Endothelial cell (in vitro differentiated cells): ENCODE results near the gene LYPD6B. TPM values are rescaled to one million over a fixed set of nuclear protein-coding genes. Genes with fewer than 3 reads are reported as not detected.

Source experiments
- DNase-seq: peaks from one replicate; pipeline ENCODE4 v3.0.0; 2021; ENCODE audit warnings: low spot score
- H3K27ac Mint-ChIP-seq: one replicate; pipeline ENCODE4 v1.8.0; 2021; ENCODE audit warnings: mixed read lengths, inconsistent platforms; ENCODE audit not compliant: unreplicated experiment
- H3K27me3 Mint-ChIP-seq: one replicate; pipeline ENCODE4 v1.8.0; 2021; ENCODE audit warnings: mild to moderate bottlenecking, moderate library complexity, mixed read lengths, inconsistent platforms; ENCODE audit not compliant: unreplicated experiment
- H3K36me3 Mint-ChIP-seq: one replicate; pipeline ENCODE4 v1.8.0; 2021; ENCODE audit warnings: mild to moderate bottlenecking, low read depth, mixed read lengths, inconsistent platforms; ENCODE audit not compliant: unreplicated experiment
- H3K4me1 Mint-ChIP-seq: one replicate; pipeline ENCODE4 v1.8.0; 2021; ENCODE audit warnings: mild to moderate bottlenecking, mixed read lengths, inconsistent platforms; ENCODE audit not compliant: unreplicated experiment
- H3K4me3 Mint-ChIP-seq: one replicate; pipeline ENCODE4 v1.8.0; 2021; ENCODE audit warnings: mild to moderate bottlenecking, mixed read lengths, inconsistent platforms; ENCODE audit not compliant: unreplicated experiment
- H3K9me3 Mint-ChIP-seq: one replicate; pipeline ENCODE4 v1.8.0; 2021; ENCODE audit warnings: mixed read lengths, inconsistent platforms; ENCODE audit not compliant: unreplicated experiment
- CTCF ChIP-seq: fragments of 200-600 bp; sonication (generic); IDR thresholded peaks from one replicate; pipeline ENCODE4 v1.5.0; 2021; ENCODE audit warnings: antibody characterized with exemption; ENCODE audit not compliant: unreplicated experiment
- total RNA-seq: library from RNA; stranded (reverse); fragmentation: NEBNext Ultra II Directional; extraction: Animal tissue kit (Norgen Biotek cat#: 25700); gene quantifications from one replicate; pipeline ENCODE4 v1.2.1, GENCODE V29; 2021; ENCODE audit not compliant: unreplicated experiment

Gene LYPD6B
- total RNA-seq, 1 donor from 2014 or later = 4.8 TPM

- peaks cover 25% of the 10 kb centered on the region for H3K4me1 Mint-ChIP-seq
- H3K27ac Mint-ChIP-seq = no peak overlapping the region
Observed at GRCh38 chr2:149075853-149076252, 37.4 kb downstream of the LYPD6B start.

DNA sequence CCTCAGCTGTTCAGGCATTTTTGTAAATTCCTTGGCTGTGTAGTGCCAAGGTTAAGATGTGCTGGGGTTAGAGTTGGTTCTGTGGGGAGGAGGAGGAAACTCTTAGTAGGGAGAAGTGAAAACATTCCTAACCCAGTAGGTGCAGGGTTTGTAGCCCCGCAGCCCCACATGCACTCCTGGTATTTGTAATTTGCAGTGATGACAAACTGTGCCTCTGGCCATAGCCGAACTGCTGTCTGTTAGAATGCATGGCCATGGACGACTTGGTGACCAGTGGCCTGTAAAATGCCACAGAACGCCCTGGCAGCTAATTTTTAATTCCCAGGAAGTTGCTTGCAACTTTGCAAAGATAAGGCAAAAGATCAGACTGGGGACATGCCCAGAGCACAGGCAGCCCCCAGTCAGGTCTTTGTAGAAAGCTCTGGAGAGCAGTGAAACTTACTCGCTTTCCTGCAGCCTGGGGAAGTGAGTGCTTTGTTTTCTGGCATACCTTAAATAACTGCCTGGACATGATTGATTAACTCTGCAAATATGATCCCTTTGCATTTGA lies 38.4 kb downstream of the LYPD6B start:
- Mint-ChIP-seq H3K4me1 (peaks cover 32% of the 10 kb centered on the region), H3K4me3 (no peak overlapping the region), H3K9me3 (no peaks in the 10 kb centered on the region), H3K27me3 (peaks cover 3% of the 10 kb centered on the region), H3K27ac (no peak overlapping the region), H3K36me3 (no peaks in the 10 kb centered on the region)
- no peak for TF ChIP-seq CTCF
- no peak for DNase-seq

More at GRCh38 chr2:149075853-149076252, 37.4 kb downstream of the LYPD6B start:
- Mint-ChIP-seq H3K4me3 (no peak overlapping the region), H3K27me3 (peaks cover 3% of the 10 kb centered on the region), H3K9me3 (no peaks in the 10 kb centered on the region), H3K36me3 (no peaks in the 10 kb centered on the region)
- DNase-seq = no peak
- no peak for TF ChIP-seq CTCF

- no peak for DNase-seq
- H3K27me3 Mint-ChIP-seq = peaks cover 3% of the 10 kb centered on the region
- H3K36me3 Mint-ChIP-seq = no peaks in the 10 kb centered on the region
- no peak overlapping the region for H3K27ac Mint-ChIP-seq
- peaks cover 35% of the 10 kb centered on the region for H3K4me1 Mint-ChIP-seq
- TF ChIP-seq CTCF = no peak
- H3K4me3 Mint-ChIP-seq = no peak overlapping the region
- no peaks in the 10 kb centered on the region for H3K9me3 Mint-ChIP-seq
Observed at GRCh38 chr2:149077861-149078260, 39.4 kb downstream of the LYPD6B start.

DNA sequence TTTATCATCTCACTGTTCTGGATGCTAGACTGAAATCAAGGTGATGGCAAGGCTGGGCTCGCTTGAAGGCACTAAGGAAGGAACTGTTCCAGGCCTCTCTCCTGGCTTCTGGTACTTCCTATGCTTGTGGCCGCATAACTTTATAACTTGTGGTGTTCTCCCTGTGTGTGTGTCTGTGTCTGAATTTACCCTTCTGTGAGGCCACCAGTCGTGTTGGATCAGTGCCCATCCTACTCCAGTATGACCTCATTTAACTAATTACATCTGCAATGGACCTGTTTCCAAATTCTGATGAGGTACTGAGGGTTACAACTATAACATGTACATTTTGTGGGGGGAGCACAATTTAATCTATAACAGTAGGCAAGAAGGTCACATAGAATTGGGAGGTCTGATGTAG lies 41.6 kb downstream of the LYPD6B start:
- DNase-seq = no peak
- H3K9me3 Mint-ChIP-seq = no peaks in the 10 kb centered on the region
- H3K4me1 Mint-ChIP-seq = peaks cover 35% of the 10 kb centered on the region
- H3K4me3 Mint-ChIP-seq = no peak overlapping the region
- no peaks in the 10 kb centered on the region for H3K27me3 Mint-ChIP-seq
- no peaks in the 10 kb centered on the region for H3K36me3 Mint-ChIP-seq
- TF ChIP-seq CTCF = no peak
- no peak overlapping the region for H3K27ac Mint-ChIP-seq

GRCh38 chr2:149080971-149081370 lies 42.5 kb downstream of the LYPD6B start:
- Mint-ChIP-seq H3K9me3 (no peaks in the 10 kb centered on the region), H3K4me3 (no peak overlapping the region), H3K36me3 (no peaks in the 10 kb centered on the region), H3K27ac (no peak overlapping the region), H3K4me1 (peaks cover 35% of the 10 kb centered on the region), H3K27me3 (no peaks in the 10 kb centered on the region)
- TF ChIP-seq CTCF = no peak
- no peak for DNase-seq
